GM12878 (cell line): ENCODE measurements around the gene PSG1. TPM values are rescaled to one million over a fixed set of nuclear protein-coding genes. Genes with fewer than 3 reads are reported as not detected.

Experiments used
- ATAC-seq: fragments of 200-7000 bp; cut with Tn5 transposase; 3 replicates; pipeline ENCODE4 v1.9.1; 2020; ENCODE audit warnings: mild to moderate bottlenecking, moderate library complexity
- BruUV-seq: library from RNA; stranded (reverse); fragments of 400-500 nt; replicated peaks from 2 replicates; lab custom pipeline; 2021; lab: Mats Ljungman, UMichigan
- CTCF ChIA-PET: fragments of 300-600 bp; sonication (Branson Sonifier 250); formaldehyde crosslinking; extraction: SDS; loops from one replicate; lab custom pipeline; 2021; ENCODE audit warnings: inconsistent platforms; lab: Yijun Ruan, JAX
- POLR2A ChIA-PET: fragments of 350-600 bp; formaldehyde crosslinking; extraction: SDS; loops from one replicate; lab custom pipeline; 2021; ENCODE audit warnings: inconsistent platforms; lab: Charles Lee
- RAD21 ChIA-PET: fragments of 300-600 bp; sonication (Branson Sonifier 250); formaldehyde crosslinking; loops from one replicate; lab custom pipeline; 2023; ENCODE audit warnings: antibody characterized with exemption; ENCODE audit not compliant: unreplicated experiment; lab: Charles Lee
- SMC1A ChIA-PET: fragments of 300-600 bp; sonication (Branson Sonifier 250); formaldehyde crosslinking; loops from one replicate; lab custom pipeline; 2023; ENCODE audit not compliant: unreplicated experiment, uncharacterized antibody; lab: Charles Lee
- DNase-seq: peaks from one replicate; pipeline ENCODE4 v3.0.0-alpha.2; 2011; ENCODE audit warnings: low read depth, low spot score
- FAIRE-seq: peaks from 3 replicates; lab custom pipeline; 2011; peaks lifted over from hg19 to GRCh38; lab: Jason Lieb, UNC
- H2AFZ ChIP-seq: 2 replicates; pipeline ENCODE4 v1.6.0; 2011; ENCODE audit warnings: low read depth, low read length, control low read depth; ENCODE audit not compliant: control insufficient read depth
- H3K27ac ChIP-seq: 2 replicates; pipeline ENCODE4 v1.5.1; 2011; ENCODE audit warnings: control low read depth; ENCODE audit not compliant: control insufficient read depth, insufficient read depth
- H3K27me3 ChIP-seq, 2 experiments: replicated peaks in 1 of 2; 2 replicates each; pipeline versions ENCODE4 v1.6.0 to v1.6.1; 2011; ENCODE audit warnings: low read length in 1 of 2; ENCODE audit not compliant: control insufficient read depth in 2 of 2, insufficient read depth in 2 of 2
- H3K36me3 ChIP-seq, 2 experiments: 2 replicates each; pipeline ENCODE4 v1.5.1; 2011; ENCODE audit warnings: low read length in 1 of 2; ENCODE audit not compliant: control insufficient read depth in 2 of 2, insufficient read depth in 2 of 2
- H3K4me1 ChIP-seq: 2 replicates; pipeline ENCODE4 v1.6.1; 2011; ENCODE audit warnings: mild to moderate bottlenecking, low read length, moderate library complexity, mixed read lengths; ENCODE audit not compliant: control insufficient read depth, insufficient read depth
- H3K4me2 ChIP-seq: 2 replicates; pipeline ENCODE4 v1.6.0; 2011; ENCODE audit warnings: control low read depth; ENCODE audit not compliant: control insufficient read depth, insufficient read depth
- H3K4me3 ChIP-seq: fragments of 200-600 bp; sonication (generic); 2 replicates; pipeline ENCODE4 v1.5.1; 2016
- H3K79me2 ChIP-seq: 2 replicates; pipeline ENCODE4 v1.6.0; 2011; ENCODE audit warnings: low read length; ENCODE audit not compliant: control insufficient read depth, insufficient read depth
- H3K9ac ChIP-seq: 2 replicates; pipeline ENCODE4 v1.8.0; 2011; ENCODE audit warnings: low read length, control low read depth, mixed read lengths; ENCODE audit not compliant: control insufficient read depth, insufficient read depth
- H3K9me3 ChIP-seq: replicated peaks from 3 replicates; pipeline ENCODE4 v1.5.1; 2011; ENCODE audit warnings: mild to moderate bottlenecking, low read length; ENCODE audit not compliant: control insufficient read depth, insufficient read depth
- H4K20me1 ChIP-seq: 2 replicates; pipeline ENCODE4 v1.6.0; 2011; ENCODE audit not compliant: control insufficient read depth, insufficient read depth
- ASH2L ChIP-seq: fragments of 300-600, 200-600 bp; sonication (generic); IDR thresholded peaks from 2 replicates; pipeline ENCODE4 v1.6.1; 2017; ENCODE audit warnings: low read depth, mild to moderate bottlenecking, borderline replicate concordance
- BACH1 ChIP-seq: fragments of 450-650 bp; IDR thresholded peaks from 2 replicates; pipeline ENCODE4 v1.6.1; 2017; ENCODE audit warnings: mild to moderate bottlenecking, borderline replicate concordance
- CHD2 ChIP-seq: IDR thresholded peaks from 2 replicates; pipeline ENCODE4 v1.6.1; 2011; ENCODE audit warnings: low read depth, low read length, improper control_type of control experiment, borderline replicate concordance
- CREB1 ChIP-seq: IDR thresholded peaks from 2 replicates; pipeline ENCODE4 v1.6.1; 2012; ENCODE audit warnings: low read depth, mild to moderate bottlenecking, inconsistent platforms
- ESRRA ChIP-seq: IDR thresholded peaks from 2 replicates; pipeline ENCODE4 v1.6.1; 2012; ENCODE audit warnings: mild to moderate bottlenecking, low read length, improper control_type of control experiment
- EZH2 ChIP-seq: IDR thresholded peaks from 2 replicates; pipeline ENCODE4 v1.6.1; 2012; ENCODE audit warnings: low read depth, mild to moderate bottlenecking, control low read depth, inconsistent platforms, low read length, borderline replicate concordance; ENCODE audit not compliant: control insufficient read depth
- GABPA ChIP-seq: IDR thresholded peaks from 2 replicates; pipeline ENCODE4 v1.6.1; 2014; ENCODE audit warnings: antibody characterized with exemption, low read depth, mild to moderate bottlenecking, inconsistent platforms
- GATAD2B ChIP-seq: fragments of 450-650 bp; conservative IDR thresholded peaks from 2 replicates; pipeline ENCODE4 v1.6.1; 2017; ENCODE audit warnings: low read depth, mild to moderate bottlenecking, moderate library complexity
- IKZF2 ChIP-seq, 2 experiments: fragments of 450-650 bp; IDR thresholded peaks; 2 replicates each; pipeline ENCODE4 v1.6.1; 2017; ENCODE audit warnings: mild to moderate bottlenecking in 2 of 2, moderate library complexity in 2 of 2
- KDM1A ChIP-seq: fragments of 200-600 bp; sonication (generic); IDR thresholded peaks from 2 replicates; pipeline ENCODE4 v1.6.1; 2016; ENCODE audit warnings: borderline replicate concordance
- MAX ChIP-seq: IDR thresholded peaks from 2 replicates; pipeline ENCODE4 v1.6.1; 2012; ENCODE audit warnings: low read depth, low read length, improper control_type of control experiment
- RB1 ChIP-seq: fragments of 450-650 bp; formaldehyde crosslinking; IDR thresholded peaks from 2 replicates; pipeline ENCODE4 v1.6.1; 2017; ENCODE audit warnings: mild to moderate bottlenecking, borderline replicate concordance
- RCOR1 ChIP-seq: conservative IDR thresholded peaks from 2 replicates; pipeline ENCODE4 v1.6.1; 2012; ENCODE audit warnings: low read depth, low read length, improper control_type of control experiment
- RUNX3 ChIP-seq: IDR thresholded peaks from 2 replicates; pipeline ENCODE4 v1.6.1; 2012; ENCODE audit warnings: low read length, inconsistent platforms
- SUZ12 ChIP-seq: fragments of 200-600 bp; sonication (generic); IDR thresholded peaks from one replicate; pipeline ENCODE4 v1.6.1; 2018; ENCODE audit warnings: antibody characterized with exemption, mild to moderate bottlenecking; ENCODE audit not compliant: unreplicated experiment
- USF1 ChIP-seq: IDR thresholded peaks from 2 replicates; pipeline ENCODE4 v1.6.1; 2011; ENCODE audit warnings: borderline replicate concordance, low read depth, mild to moderate bottlenecking, moderate library complexity, mixed read lengths, low read length; ENCODE audit not compliant: insufficient read depth; ENCODE audit errors: extremely low read length
- ZNF207 ChIP-seq: fragments of 450-650 bp; IDR thresholded peaks from 2 replicates; pipeline ENCODE4 v1.6.1; 2014; ENCODE audit warnings: antibody characterized with exemption, mild to moderate bottlenecking, borderline replicate concordance
- WGBS: methylation state at CpG from one replicate; pipeline ENCODE4 v1.1.6; 2016; ENCODE audit warnings: low lambda C conversion rate; ENCODE audit not compliant: insufficient replicate concordance, insufficient coverage; ENCODE audit errors: missing lambda C conversion rate; 5-methylcytosine and 5-hydroxymethylcytosine counted together
- in situ Hi-C: fragments of 300-500 bp; cut with MboI; formaldehyde crosslinking; loops from 9 replicates; pipeline ENCODE4 v1.14.3; 2018; ENCODE audit warnings: mixed read lengths
- intact Hi-C: fragments of 100-400 bp; cut with micrococcal nuclease; formaldehyde crosslinking; loops from one replicate; pipeline ENCODE4 v1.14.2; 2022; ENCODE audit not compliant: unreplicated experiment
- polyA plus RNA-seq, 11 experiments: library from polyadenylated mRNA; depleted of rRNA in 4 of 11; unstranded in 6 of 11; stranded (reverse) in 5 of 11; fragments of >200 nt; fragmentation: Nextera tagmentation in 4 of 11; fragmentation: Illumina TruSeq in 1 of 11; extraction: Ambion mirVana in 4 of 11; extraction: Trizol in 1 of 11; gene quantifications; 1 replicate in 1 of 11; 2 replicates in 10 of 11; pipeline versions ENCODE4 v1.2.1 to v1.2.3, GENCODE V29; 2011 to 2016; ENCODE audit warnings: inconsistent platforms in 2 of 11, missing spikeins in 2 of 11, low read depth in 1 of 11
- total RNA-seq, 4 experiments: library from RNA; depleted of rRNA in 3 of 4; stranded (reverse); fragments of >200 nt in 3 of 4; fragmentation: Illumina TruSeq in 1 of 4; extraction: Trizol in 1 of 4; gene quantifications; 2 replicates each; pipeline versions ENCODE4 v1.2.1 to v1.2.3, GENCODE V29; 2013 to 2021
- TF ChIP-seq, protein P1 (sequence below): fragments of 450-650 bp; formaldehyde crosslinking; IDR thresholded peaks from 2 replicates; pipeline ENCODE4 v1.5.0; 2022; ENCODE audit warnings: mild to moderate bottlenecking, missing genetic modification characterization
- TF ChIP-seq, protein P2 (sequence below): fragments of 450-650 bp; IDR thresholded peaks from 2 replicates; pipeline ENCODE4 v1.6.1; 2017; ENCODE audit warnings: mild to moderate bottlenecking

Gene PSG1
- total and polyA plus RNA-seq, 10 of the 15 experiments (the other 5 are each of a cell fraction or from before 2014, with no cell fraction given) = not detected

GRCh38 chr19:42857544-42857867 lies 22.0 kb downstream of the PSG1 start:
- no peak overlapping the region for H3K4me2 ChIP-seq
- RAD21 ChIA-PET = no interaction called here
- intact Hi-C loops = no loop called here
- FAIRE-seq (no peak), ATAC-seq (no peak), DNase-seq (no peak)
- H3K9me3 ChIP-seq = no peaks in the 10 kb centered on the region
- CTCF ChIA-PET = no interaction called here
- SMC1A ChIA-PET = no interaction called here
- H3K27ac ChIP-seq = no peak overlapping the region
- no peak overlapping the region for H2AFZ ChIP-seq
- BruUV-seq = no TSS peak
- no peaks in the 10 kb centered on the region for H3K79me2 ChIP-seq
- no peaks in the 10 kb centered on the region for H4K20me1 ChIP-seq
- POLR2A ChIA-PET = no interaction called here
- no peak overlapping the region for H3K4me3 ChIP-seq
- no peaks in the 10 kb centered on the region for H3K27me3 ChIP-seq
- no peaks in the 10 kb centered on the region for H3K36me3 ChIP-seq
- in situ Hi-C loops = no loop called here
- H3K9ac ChIP-seq = no peak overlapping the region
- TF ChIP-seq RUNX3 (no peak), GABPA (no peak), CREB1 (no peak), GATAD2B (no peak), KDM1A (no peak), ZNF207 (no peak), ESRRA (no peak), SUZ12 (no peak), BACH1 (no peak), ASH2L (no peak), RB1 (no peak), EZH2 (no peak), IKZF2 (IDR thresholded peaks at IDR 0.05) (no peak), RCOR1 (no peak), MAX (no peak), CHD2 (no peak), USF1 (no peak)
- TF ChIP-seq, protein P1, sequence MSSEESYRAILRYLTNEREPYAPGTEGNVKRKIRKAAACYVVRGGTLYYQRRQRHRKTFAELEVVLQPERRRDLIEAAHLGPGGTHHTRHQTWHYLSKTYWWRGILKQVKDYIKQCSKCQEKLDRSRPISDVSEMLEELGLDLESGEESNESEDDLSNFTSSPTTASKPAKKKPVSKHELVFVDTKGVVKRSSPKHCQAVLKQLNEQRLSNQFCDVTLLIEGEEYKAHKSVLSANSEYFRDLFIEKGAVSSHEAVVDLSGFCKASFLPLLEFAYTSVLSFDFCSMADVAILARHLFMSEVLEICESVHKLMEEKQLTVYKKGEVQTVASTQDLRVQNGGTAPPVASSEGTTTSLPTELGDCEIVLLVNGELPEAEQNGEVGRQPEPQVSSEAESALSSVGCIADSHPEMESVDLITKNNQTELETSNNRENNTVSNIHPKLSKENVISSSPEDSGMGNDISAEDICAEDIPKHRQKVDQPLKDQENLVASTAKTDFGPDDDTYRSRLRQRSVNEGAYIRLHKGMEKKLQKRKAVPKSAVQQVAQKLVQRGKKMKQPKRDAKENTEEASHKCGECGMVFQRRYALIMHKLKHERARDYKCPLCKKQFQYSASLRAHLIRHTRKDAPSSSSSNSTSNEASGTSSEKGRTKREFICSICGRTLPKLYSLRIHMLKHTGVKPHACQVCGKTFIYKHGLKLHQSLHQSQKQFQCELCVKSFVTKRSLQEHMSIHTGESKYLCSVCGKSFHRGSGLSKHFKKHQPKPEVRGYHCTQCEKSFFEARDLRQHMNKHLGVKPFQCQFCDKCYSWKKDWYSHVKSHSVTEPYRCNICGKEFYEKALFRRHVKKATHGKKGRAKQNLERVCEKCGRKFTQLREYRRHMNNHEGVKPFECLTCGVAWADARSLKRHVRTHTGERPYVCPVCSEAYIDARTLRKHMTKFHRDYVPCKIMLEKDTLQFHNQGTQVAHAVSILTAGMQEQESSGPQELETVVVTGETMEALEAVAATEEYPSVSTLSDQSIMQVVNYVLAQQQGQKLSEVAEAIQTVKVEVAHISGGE (CRISPR knock-in tag) = no peak
- TF ChIP-seq, protein P2, sequence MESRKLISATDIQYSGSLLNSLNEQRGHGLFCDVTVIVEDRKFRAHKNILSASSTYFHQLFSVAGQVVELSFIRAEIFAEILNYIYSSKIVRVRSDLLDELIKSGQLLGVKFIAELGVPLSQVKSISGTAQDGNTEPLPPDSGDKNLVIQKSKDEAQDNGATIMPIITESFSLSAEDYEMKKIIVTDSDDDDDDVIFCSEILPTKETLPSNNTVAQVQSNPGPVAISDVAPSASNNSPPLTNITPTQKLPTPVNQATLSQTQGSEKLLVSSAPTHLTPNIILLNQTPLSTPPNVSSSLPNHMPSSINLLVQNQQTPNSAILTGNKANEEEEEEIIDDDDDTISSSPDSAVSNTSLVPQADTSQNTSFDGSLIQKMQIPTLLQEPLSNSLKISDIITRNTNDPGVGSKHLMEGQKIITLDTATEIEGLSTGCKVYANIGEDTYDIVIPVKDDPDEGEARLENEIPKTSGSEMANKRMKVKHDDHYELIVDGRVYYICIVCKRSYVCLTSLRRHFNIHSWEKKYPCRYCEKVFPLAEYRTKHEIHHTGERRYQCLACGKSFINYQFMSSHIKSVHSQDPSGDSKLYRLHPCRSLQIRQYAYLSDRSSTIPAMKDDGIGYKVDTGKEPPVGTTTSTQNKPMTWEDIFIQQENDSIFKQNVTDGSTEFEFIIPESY = no peak
- no peaks in the 10 kb centered on the region for H3K4me1 ChIP-seq
- 45% methylated on average over 5 of the region's 5 CpGs for WGBS
